Natural killer cell treated with Interleukin-12 subunit alpha and Interleukin-12 subunit beta and Interleukin-15 and Interleukin-18, amount 100 ng/mL, for 72 hours (primary cell): ENCODE data around the gene IL7R. TPM values are rescaled to one million over a fixed set of nuclear protein-coding genes. Genes with fewer than 3 reads are reported as not detected.

Experiments
- ATAC-seq, 2 donors: fragments of 150-1000 bp; cut with Tn5 transposase in 1 of 2; sonication (Bioruptor Pico), chemical (Tn5 transposase) in 1 of 2; 2 replicates each; pipeline ENCODE4 v1.10.0; 2021
- DNase-seq: peaks from one replicate; pipeline ENCODE4 v3.0.0; 2022; ENCODE audit warnings: low spot score
- H3K27ac Mint-ChIP-seq, 2 donors: 1 replicate in 1 of 2; 2 replicates in 1 of 2; pipeline ENCODE4 v1.8.0; 2022; ENCODE audit warnings: mixed read lengths in 2 of 2, mild to moderate bottlenecking in 1 of 2, moderate library complexity in 1 of 2
- H3K27me3 Mint-ChIP-seq, 2 donors: 1 replicate in 1 of 2; 2 replicates in 1 of 2; pipeline ENCODE4 v1.8.0; 2022; ENCODE audit warnings: mixed read lengths in 2 of 2
- H3K36me3 Mint-ChIP-seq: one replicate; pipeline ENCODE4 v1.8.0; 2022; ENCODE audit warnings: mixed read lengths
- H3K4me1 Mint-ChIP-seq, 2 donors: 1 replicate in 1 of 2; 2 replicates in 1 of 2; pipeline ENCODE4 v1.8.0; 2022; ENCODE audit warnings: low read depth in 2 of 2, mixed read lengths in 2 of 2, mild to moderate bottlenecking in 1 of 2
- H3K4me3 Mint-ChIP-seq: one replicate; pipeline ENCODE4 v1.8.0; 2022; ENCODE audit warnings: mixed read lengths
- H3K9me3 Mint-ChIP-seq: 2 replicates; pipeline ENCODE4 v1.8.0; 2022; ENCODE audit warnings: mixed read lengths
- total RNA-seq, 2 donors: library from RNA; stranded (reverse); gene quantifications; one replicate each; pipeline ENCODE4 v1.2.3, GENCODE V29; 2022

The IL7R gene
- total RNA-seq, 2 donors from 2014 or later = 2.3 to 21.6 TPM

DNA sequence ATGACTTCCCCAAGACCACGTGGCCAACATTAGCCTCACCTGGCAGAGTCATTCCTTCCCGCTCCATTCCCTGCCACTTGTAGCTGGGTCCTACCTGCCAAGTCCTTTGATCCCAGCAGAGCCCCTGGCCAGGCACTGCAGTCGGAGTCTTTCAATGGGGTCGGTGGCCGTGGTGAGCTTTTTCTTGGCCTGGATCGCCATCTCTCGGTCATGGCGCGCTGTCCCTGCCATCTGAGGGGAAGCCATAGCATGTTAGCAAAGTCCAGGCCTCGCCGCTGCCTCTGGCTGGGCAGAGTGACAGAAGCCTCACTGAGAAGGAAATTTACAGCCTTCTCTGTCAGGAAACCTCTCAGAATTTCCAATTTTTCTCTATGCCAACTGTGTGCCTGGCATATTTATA, 64.2 kb downstream of the IL7R start:
- no peak for ATAC-seq
- no peak for DNase-seq
- no peaks in the 10 kb centered on the region for H3K9me3 Mint-ChIP-seq
- no peaks in the 10 kb centered on the region for H3K36me3 Mint-ChIP-seq
- H3K27me3 Mint-ChIP-seq = peaks cover 23 to 28% of the 10 kb centered on the region in 2 donors
- no peak overlapping the region for H3K4me3 Mint-ChIP-seq
- no peak overlapping the region for H3K27ac Mint-ChIP-seq
- peaks cover 13 to 25% of the 10 kb centered on the region in 2 donors for H3K4me1 Mint-ChIP-seq

GRCh38 chr5:35921930-35922329, 65.2 kb downstream of the IL7R start:
- Mint-ChIP-seq H3K4me3 (no peak overlapping the region), H3K27me3 (peaks cover 23 to 37% of the 10 kb centered on the region in 2 donors), H3K4me1 (peaks cover 19 to 25% of the 10 kb centered on the region in 2 donors), H3K27ac (no peak overlapping the region), H3K9me3 (no peaks in the 10 kb centered on the region), H3K36me3 (no peaks in the 10 kb centered on the region)
- DNase-seq = no peak
- no peak for ATAC-seq

DNA sequence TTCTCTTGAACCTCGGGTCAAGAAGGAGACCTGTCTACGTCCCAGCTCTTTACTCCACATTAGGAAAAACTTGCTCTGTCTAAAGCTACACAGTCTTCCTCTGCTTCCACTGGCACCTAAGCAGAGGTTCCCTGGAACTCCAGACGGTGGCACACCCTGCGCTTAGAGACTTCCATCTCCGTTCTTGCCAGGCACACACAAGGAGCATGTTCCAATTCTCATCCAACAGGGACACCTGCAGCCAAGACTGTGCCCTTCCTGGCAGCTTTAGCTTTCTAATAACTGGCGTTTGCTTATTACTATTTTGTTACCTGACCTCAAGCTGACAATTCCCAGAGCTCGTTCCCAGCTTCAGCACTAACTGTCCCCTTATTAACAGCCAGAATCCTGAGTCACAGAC, 65.8 kb downstream of the IL7R start:
- H3K36me3 Mint-ChIP-seq = no peaks in the 10 kb centered on the region
- peaks cover 19 to 25% of the 10 kb centered on the region in 2 donors for H3K4me1 Mint-ChIP-seq

GRCh38 chr5:35924122-35924949, 67.6 kb downstream of the IL7R start:
- peaks cover 17 to 22% of the 10 kb centered on the region in 2 donors for H3K4me1 Mint-ChIP-seq
- H3K27me3 Mint-ChIP-seq = peaks cover 29 to 38% of the 10 kb centered on the region in 2 donors
- H3K4me3 Mint-ChIP-seq = peak overlapping the region; percentile 57
- DNase-seq (no peak), ATAC-seq (no peak)
- H3K27ac Mint-ChIP-seq = peak overlapping the region; percentile 2 to 29
- H3K36me3 Mint-ChIP-seq = no peaks in the 10 kb centered on the region
- H3K9me3 Mint-ChIP-seq = no peaks in the 10 kb centered on the region

More for the DNA sequence above, 65.8 kb downstream of the IL7R start:
- ATAC-seq (no peak), DNase-seq (no peak)
- Mint-ChIP-seq H3K4me3 (no peak overlapping the region), H3K27me3 (peaks cover 23 to 37% of the 10 kb centered on the region in 2 donors), H3K27ac (no peak overlapping the region), H3K9me3 (no peaks in the 10 kb centered on the region)

DNA sequence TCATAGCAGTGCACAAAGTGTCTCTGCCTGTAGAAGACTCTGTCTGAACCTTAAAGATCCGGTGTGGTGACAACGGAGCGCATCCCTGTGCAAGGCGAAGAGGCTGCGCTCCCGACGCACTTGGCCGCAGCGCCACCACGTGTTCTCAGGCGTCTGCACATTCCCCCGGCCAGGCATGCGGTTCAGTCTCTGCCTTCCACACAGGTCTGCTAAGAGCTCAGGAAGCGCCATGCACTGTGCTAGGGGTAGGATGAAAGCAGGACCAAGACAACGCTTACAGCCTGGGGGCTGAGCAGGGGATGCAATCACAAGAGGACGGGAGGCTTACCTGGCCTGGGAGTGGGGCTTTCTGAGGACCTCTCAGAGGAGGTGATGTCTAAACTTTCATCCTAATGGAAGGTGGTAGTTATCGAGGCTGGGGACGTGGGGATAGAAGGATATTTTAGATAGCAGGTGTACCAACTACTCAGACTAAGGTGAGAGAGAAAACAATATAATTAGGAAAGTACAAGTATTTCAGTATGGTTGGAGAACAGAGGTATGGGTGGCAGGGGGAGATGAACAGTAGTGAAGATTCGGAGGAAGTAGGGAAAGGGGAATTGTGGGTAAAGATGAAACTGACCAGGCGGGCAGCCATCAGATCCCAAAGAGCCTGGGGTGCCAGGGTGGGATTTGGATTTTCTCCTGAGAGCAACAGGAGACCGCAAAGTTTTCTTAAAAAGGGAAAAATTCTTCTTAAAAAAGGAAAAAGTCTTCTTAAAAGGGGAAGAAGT, 68.4 kb downstream of the IL7R start:
- peak overlapping the region; percentile 57 for H3K4me3 Mint-ChIP-seq
- H3K9me3 Mint-ChIP-seq = no peaks in the 10 kb centered on the region
- peaks cover 29 to 34% of the 10 kb centered on the region in 2 donors for H3K27me3 Mint-ChIP-seq

GRCh38 chr5:35926389-35927051, 69.8 kb downstream of the IL7R start:
- peak; percentile 46 to 64 for ATAC-seq
- H3K4me1 Mint-ChIP-seq = peaks cover 16 to 18% of the 10 kb centered on the region in 2 donors
- H3K4me3 Mint-ChIP-seq = no peak overlapping the region

More for the DNA sequence above, 68.4 kb downstream of the IL7R start:
- Mint-ChIP-seq H3K27ac (peak overlapping the region; percentile 2 to 29), H3K36me3 (no peaks in the 10 kb centered on the region), H3K4me1 (peaks cover 16 to 18% of the 10 kb centered on the region in 2 donors)
- ATAC-seq (peak; percentile 83 to 84), DNase-seq (peak; percentile 74)

More at GRCh38 chr5:35926389-35927051, 69.8 kb downstream of the IL7R start:
- Mint-ChIP-seq H3K36me3 (no peaks in the 10 kb centered on the region), H3K27me3 (peaks cover 29 to 32% of the 10 kb centered on the region in 2 donors), H3K27ac (no peak overlapping the region), H3K9me3 (no peaks in the 10 kb centered on the region)
- DNase-seq = no peak

Other genes with a start within 250 kb of the IL7R start
- gene SPEF2, start 239.0 kb upstream of the IL7R start, total RNA-seq = 1 to 10 TPM; 8.9 to 9.5 TPM
- not detected for gene CAPSL, start 81.7 kb downstream of the IL7R start, total RNA-seq
- not detected for gene UGT3A1, start 134.5 kb downstream of the IL7R start, total RNA-seq
- not detected for gene UGT3A2, start 210.0 kb downstream of the IL7R start, total RNA-seq